ENCODE data around the gene SLC35B4. TPM values are rescaled to one million over a fixed set of nuclear protein-coding genes. Genes with fewer than 3 reads are reported as not detected.

The SLC35B4 gene
- 32.0 to 39.2 TPM (median 37.1 TPM) in 5 replicates for total RNA-seq (2022; extraction: Qiagen RNA extraction; ENCODE audit: low read depth)

GRCh38 chr7:134316539-134317344 is at the start of gene SLC35B4:
TSS of gene SLC35B4 (minus strand) at chr7:134316930. CDS start at chr7:134316751, 179 bp downstream.

Other genes with a start within 250 kb of the SLC35B4 start
- 0.16 to 0.76 TPM (median 0.37 TPM) in 5 replicates for gene LRGUK, start 189.6 kb downstream of the SLC35B4 start, total RNA-seq (2022; extraction: Qiagen RNA extraction; ENCODE audit: low read depth)
- gene AKR1B1, start 142.2 kb upstream of the SLC35B4 start, total RNA-seq (2022; extraction: Qiagen RNA extraction; ENCODE audit: low read depth) = 2,207 to 2,876 TPM (median 2,725 TPM) in 5 replicates
- 2,395 to 2,685 TPM (median 2,530 TPM) in 5 replicates for gene AKR1B10, start 210.6 kb upstream of the SLC35B4 start, total RNA-seq (2022; extraction: Qiagen RNA extraction; ENCODE audit: low read depth)
- gene AKR1B15, start 232.2 kb upstream of the SLC35B4 start, total RNA-seq (2022; extraction: Qiagen RNA extraction; ENCODE audit: low read depth) = 31.9 to 46.8 TPM (median 39.2 TPM) in 5 replicates

All from A549 treated with CpdA at 1 μM for 4 hours (cell line).